OCI-LY1 (cell line): ENCODE results near the gene UROC1.

ENCODE experiments used
- CTCF ChIP-seq: fragments of 200-600 bp; sonication (generic), shearing (Covaris generic); IDR thresholded peaks from 2 replicates; pipeline ENCODE4 v1.5.1; 2017; ENCODE audit warnings: mild to moderate bottlenecking, antibody characterized with exemption, low read length, moderate library complexity, mixed read lengths
- EZH2 ChIP-seq: fragments of 200-600 bp; sonication (generic), shearing (Covaris generic); IDR thresholded peaks from 2 replicates; pipeline ENCODE4 v1.8.0; 2017; ENCODE audit warnings: borderline replicate concordance, mixed run types, mild to moderate bottlenecking, antibody characterized with exemption, low read length, moderate library complexity, mixed read lengths

GRCh38 chr3:126463521-126463920 lies 54.1 kb downstream of the UROC1 start:
- no peak for TF ChIP-seq CTCF
- no peak for TF ChIP-seq EZH2
